ENCODE results near the gene ALG12. TPM values are rescaled to one million over a fixed set of nuclear protein-coding genes. Genes with fewer than 3 reads are reported as not detected.

The ALG12 gene
- total RNA-seq, 1 donor from 2014 or later: 18.7 TPM

- FAIRE-seq (no peak), DNase-seq (ENCODE audit: low read depth) (no peak)
- no peak for TF ChIP-seq CTCF (IDR thresholded peaks at IDR 0.05; ENCODE audit: insufficient read depth, low read length, severe bottlenecking)
- Histone ChIP-seq H3K4me3 (ENCODE audit: low read depth, low read length) (no peak overlapping the region), H3K27me3 (ENCODE audit: control insufficient read depth, insufficient read depth, low read length) (no peaks in the 10 kb centered on the region), H3K36me3 (ENCODE audit: control insufficient read depth, insufficient read depth, low read length) (peaks cover 7% of the 10 kb centered on the region)
Measured at GRCh38 chr22:49892226-49892899, 25.9 kb downstream of the ALG12 start.

- peaks cover 29% of the 10 kb centered on the region for H3K36me3 ChIP-seq (ENCODE audit: control insufficient read depth, insufficient read depth, low read length)
- H3K27me3 ChIP-seq (ENCODE audit: control insufficient read depth, insufficient read depth, low read length): no peaks in the 10 kb centered on the region
- no peak for TF ChIP-seq CTCF (IDR thresholded peaks at IDR 0.05; ENCODE audit: insufficient read depth, low read length, severe bottlenecking)
- no peak overlapping the region for H3K4me3 ChIP-seq (ENCODE audit: low read depth, low read length)
- DNase-seq (ENCODE audit: low read depth): no peak
- no peak for FAIRE-seq
Measured at GRCh38 chr22:49889071-49889470, 29.2 kb downstream of the ALG12 start.

- Histone ChIP-seq H3K36me3 (ENCODE audit: control insufficient read depth, insufficient read depth, low read length) (peaks cover 33% of the 10 kb centered on the region), H3K27me3 (ENCODE audit: control insufficient read depth, insufficient read depth, low read length) (no peaks in the 10 kb centered on the region), H3K4me3 (ENCODE audit: low read depth, low read length) (no peak overlapping the region)
- no peak for FAIRE-seq
- no peak for TF ChIP-seq CTCF (IDR thresholded peaks at IDR 0.05; ENCODE audit: insufficient read depth, low read length, severe bottlenecking)
- DNase-seq (ENCODE audit: low read depth): no peak
Measured at GRCh38 chr22:49887702-49888101, 30.5 kb downstream of the ALG12 start.

GRCh38 chr22:49887064-49887451 is 31.2 kb downstream of the ALG12 start:
- Histone ChIP-seq H3K4me3 (ENCODE audit: low read depth, low read length) (no peak overlapping the region), H3K27me3 (ENCODE audit: control insufficient read depth, insufficient read depth, low read length) (no peaks in the 10 kb centered on the region), H3K36me3 (ENCODE audit: control insufficient read depth, insufficient read depth, low read length) (peaks cover 31% of the 10 kb centered on the region)
- FAIRE-seq (no peak), DNase-seq (ENCODE audit: low read depth) (no peak)
- no peak for TF ChIP-seq CTCF (IDR thresholded peaks at IDR 0.05; ENCODE audit: insufficient read depth, low read length, severe bottlenecking)

- DNase-seq (ENCODE audit: low read depth): no peak
- no peaks in the 10 kb centered on the region for H3K27me3 ChIP-seq (ENCODE audit: control insufficient read depth, insufficient read depth, low read length)
- no peak overlapping the region for H3K4me3 ChIP-seq (ENCODE audit: low read depth, low read length)
- H3K36me3 ChIP-seq (ENCODE audit: control insufficient read depth, insufficient read depth, low read length): peaks cover 31% of the 10 kb centered on the region
- no peak for TF ChIP-seq CTCF (IDR thresholded peaks at IDR 0.05; ENCODE audit: insufficient read depth, low read length, severe bottlenecking)
- no peak for FAIRE-seq
Measured at GRCh38 chr22:49886346-49887063, 31.7 kb downstream of the ALG12 start.

Data from bronchial epithelial cell (primary cell).